SIG-M5 treated with dmso at 0.1 percent for 504 hours (cell line): ENCODE results near the gene COPS4.
A peak's percentile ranks its signal among the peaks of the same experiment; 100 is the strongest.
"Not testable (repeated sequence)": the region's sequence is repeated elsewhere in the genome, so short reads cannot be mapped to it uniquely, and the experiment has no call there.

Experiments
- DNase-seq: peaks from one replicate; lab custom pipeline; 2025; ENCODE audit not compliant: unreplicated experiment; lab: John Stamatoyannopoulos, UW

Gene COPS4

DNA sequence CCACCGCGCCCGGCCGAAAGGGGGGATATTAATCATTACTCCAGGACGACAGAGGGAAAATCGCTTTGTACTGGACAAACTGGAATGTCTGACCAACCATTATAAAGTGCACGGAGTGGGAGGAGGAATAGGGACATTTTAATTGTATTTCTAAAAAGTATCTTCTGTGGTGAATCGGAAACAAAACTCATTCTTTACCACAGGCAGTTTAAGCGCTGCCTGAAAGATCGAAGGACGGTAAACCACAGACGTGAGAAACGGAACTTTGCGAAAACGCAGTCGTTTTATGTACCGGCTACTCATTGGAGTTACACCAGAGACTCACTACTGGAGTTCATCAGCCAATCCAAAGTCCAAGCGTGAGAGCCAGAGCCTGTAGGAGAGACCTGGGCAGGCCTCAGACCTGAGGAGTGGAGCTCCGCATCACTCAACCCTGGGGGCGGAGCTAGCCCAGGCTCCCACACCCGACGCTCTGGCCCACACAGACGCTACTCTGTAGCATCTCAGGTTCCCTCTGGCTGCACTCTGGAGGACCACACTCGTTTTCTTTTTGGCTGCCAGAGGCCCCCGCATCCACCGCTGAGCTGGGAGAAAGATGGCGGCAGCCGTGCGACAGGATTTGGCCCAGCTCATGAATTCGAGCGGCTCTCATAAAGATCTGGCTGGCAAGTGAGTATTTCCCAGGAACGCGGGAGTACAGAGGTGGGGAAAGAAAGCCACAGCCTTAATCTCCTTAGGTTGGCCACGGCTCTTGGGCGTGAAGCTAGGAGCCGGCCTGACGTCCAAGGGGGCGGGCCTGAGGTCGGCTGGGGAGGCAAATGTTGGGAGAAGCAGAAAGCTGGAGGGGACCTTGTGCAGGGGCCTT lies at the start of gene COPS4:
COPS4 (plus strand) TSS at position 554 of the 865 bp plus-strand sequence; CDS start at position 596, 42 bp downstream.
- peak; percentile 100 for DNase-seq

GRCh38 chr4:82987519-82987918 lies 47.5 kb upstream of the COPS4 start:
- not testable (repeated sequence) for DNase-seq

DNA sequence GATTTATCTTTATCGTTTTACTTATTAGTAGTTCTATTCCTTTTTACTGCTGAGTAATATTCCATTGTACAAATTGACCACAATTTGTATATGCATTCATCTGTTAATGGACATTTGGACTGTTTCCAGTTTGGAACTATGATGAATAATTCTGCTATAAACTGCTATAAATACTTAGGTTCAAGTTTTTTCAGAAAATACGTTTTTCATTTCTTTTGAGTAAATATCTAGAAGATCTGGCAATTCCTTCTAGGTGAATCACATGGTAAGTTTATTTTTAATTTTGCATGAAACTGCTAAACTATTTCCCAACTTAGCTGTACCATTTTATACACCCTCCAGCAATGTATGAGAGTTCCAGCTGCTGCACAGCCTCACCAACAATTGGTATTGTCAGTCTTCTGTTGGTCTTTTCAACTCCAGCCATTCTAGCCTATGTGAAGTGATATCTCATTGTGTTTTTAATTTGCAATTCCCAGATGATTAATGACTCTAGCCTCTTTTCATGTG lies 46.6 kb upstream of the COPS4 start:
- no peak for DNase-seq

DNA sequence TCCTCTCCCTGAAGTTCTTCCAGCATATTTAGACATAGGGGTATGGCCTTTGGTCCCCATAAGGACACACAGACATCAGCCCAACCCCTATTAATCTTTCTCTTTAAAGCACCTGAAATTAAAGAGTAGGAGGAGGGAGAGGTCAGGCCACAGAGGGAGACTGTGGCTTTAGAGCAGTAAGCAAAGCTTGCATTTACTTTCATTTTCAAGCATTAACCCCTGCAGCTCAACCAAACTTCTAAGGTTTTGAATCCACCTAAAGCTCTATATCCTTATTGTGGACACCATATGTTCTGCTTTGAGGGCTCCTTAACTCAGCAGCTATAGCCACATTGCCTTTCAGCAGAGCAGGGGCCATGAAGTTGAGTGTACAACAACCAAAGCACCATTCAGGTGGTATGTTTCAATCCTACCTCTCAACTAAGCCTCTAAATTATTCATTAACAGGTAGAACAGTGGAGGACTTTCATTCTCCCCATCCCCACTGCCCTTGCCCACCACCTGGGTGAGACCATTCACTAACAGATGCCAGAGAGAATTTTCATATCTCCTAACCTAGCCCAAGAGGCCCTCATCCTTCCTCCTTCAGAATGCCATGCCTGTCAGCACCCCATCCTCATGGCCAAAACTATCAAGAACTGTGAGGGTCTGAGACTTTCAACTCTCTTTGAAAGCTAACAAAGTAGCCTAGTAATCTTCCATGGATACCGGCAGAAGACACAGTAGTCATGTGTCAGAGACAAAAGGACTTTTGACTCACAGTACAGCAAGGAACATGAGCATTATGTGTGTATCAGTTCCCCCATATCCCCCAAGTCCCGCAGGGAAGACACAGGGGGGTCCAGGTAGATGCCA lies 45.2 kb upstream of the COPS4 start:
- DNase-seq = no peak

DNA sequence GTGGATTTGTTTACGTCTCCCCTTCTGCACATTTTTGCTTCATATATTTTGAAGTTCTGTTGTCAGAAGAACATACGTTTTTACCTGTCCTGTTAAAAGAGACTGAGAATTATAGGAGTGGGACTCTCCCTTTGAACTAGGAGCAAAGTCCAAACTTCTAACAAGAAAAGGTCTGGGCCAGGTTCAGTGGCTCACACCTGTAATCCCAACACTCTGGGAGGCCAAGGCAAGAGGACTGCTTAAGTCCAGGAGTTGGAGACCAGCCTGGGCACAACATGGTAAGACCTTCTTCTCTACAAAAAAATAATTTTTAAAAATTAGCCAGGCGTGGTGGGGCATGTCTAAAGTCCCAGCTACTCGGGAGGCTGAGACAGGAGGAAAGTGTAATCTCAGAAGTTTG lies 40.1 kb upstream of the COPS4 start:
- no peak for DNase-seq

DNA sequence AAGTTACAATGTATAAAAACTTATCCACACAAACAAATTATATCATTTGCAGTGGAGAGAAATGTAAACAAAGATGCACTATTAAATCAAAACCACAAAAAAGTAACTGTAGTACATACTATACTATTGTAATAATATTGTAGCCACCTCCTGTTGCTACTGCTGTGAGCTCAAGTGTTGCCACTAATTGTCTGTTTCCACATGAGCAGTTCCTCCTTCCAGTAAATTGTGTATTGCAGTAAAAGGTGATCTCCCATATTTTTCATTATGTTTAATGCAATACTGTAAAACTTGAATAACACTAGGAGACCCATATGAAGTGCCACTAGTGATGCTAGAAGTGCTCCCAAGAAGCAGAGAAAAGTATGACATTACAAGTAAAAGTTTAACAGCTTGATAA lies 36.1 kb upstream of the COPS4 start:
- peak; percentile 20 for DNase-seq

- DNase-seq = no peak
Measured at GRCh38 chr4:83002329-83002728, 32.7 kb upstream of the COPS4 start.

- DNase-seq = not testable (repeated sequence)
Measured at GRCh38 chr4:83003044-83003791, 31.8 kb upstream of the COPS4 start.

- peak; percentile 26 for DNase-seq
Measured at GRCh38 chr4:83009529-83009928, 25.5 kb upstream of the COPS4 start.

DNA sequence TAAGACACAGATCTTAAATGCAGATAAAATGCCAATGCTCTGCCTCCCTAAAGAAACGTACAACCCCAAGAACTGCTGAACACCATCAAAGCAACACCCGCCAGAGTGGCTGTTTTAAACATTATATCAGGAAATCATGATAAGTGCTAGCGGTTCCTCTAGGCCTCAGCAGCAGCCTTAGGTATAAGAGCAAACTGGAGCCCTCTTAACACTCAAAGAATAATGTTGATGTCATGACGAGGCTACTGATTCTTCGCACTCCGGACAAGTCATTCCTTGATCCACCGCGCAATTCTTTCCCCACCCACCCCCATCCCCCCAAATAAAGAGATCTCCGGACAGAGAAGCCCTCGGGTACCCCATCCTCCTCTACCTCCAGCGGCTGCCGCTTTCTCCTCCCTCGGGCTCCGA lies 24.9 kb upstream of the COPS4 start:
- DNase-seq = no peak

DNA sequence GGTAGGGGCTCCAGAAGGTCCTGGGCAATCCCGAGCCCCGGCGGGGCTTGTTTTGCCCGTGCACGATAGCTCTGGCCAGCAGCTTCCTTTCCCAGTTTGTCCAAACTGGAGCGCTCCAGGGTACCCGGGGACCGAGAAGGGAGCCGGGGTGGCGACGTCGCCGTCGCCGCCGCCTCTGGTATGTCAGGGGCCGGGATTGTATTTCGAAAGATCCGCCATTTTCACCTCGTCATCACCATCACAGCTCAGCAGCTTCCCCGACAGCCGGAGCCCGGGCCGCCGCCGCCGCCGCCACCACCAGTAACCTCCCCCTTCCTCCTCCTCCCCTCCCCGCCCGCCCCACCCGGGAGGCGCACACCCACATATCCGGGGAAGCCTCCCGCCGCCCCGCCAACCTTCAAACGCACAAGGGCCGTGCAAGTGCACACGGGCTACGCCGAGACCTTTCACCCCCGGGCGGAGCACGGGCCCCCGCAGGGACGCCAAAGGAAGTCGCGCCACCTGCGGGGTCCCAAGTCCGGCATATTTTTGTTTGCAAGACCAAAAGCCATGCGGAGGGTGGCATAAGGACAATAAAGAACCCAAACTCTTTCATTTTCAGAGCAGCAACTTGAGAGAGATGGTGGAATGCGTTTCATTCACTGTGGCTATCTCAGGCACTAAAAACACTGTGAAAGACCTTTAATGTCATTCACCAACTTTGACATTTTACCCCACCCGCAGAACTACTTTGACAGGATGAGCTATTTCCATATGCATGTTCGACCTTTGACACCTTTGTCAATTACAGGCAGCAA lies 24.3 kb upstream of the COPS4 start, which contains the start of gene LIN54:
LIN54 (minus strand) TSS at position 302 of the 797 bp plus-strand sequence. CDS start 25,979 bp downstream, outside the sequence.
- peak; percentile 85 for DNase-seq

- DNase-seq = no peak
Measured at GRCh38 chr4:83011689-83012199, 23.2 kb upstream of the COPS4 start.

- DNase-seq = peak; percentile 48
Measured at GRCh38 chr4:83012200-83012686, 22.7 kb upstream of the COPS4 start.

- DNase-seq = peak; percentile 95
Measured at GRCh38 chr4:83012687-83013419, 22.1 kb upstream of the COPS4 start.

- no peak for DNase-seq
Measured at GRCh38 chr4:83013420-83013867, 21.5 kb upstream of the COPS4 start.

- no peak for DNase-seq
Measured at GRCh38 chr4:83013902-83014301, 21.1 kb upstream of the COPS4 start.

DNA sequence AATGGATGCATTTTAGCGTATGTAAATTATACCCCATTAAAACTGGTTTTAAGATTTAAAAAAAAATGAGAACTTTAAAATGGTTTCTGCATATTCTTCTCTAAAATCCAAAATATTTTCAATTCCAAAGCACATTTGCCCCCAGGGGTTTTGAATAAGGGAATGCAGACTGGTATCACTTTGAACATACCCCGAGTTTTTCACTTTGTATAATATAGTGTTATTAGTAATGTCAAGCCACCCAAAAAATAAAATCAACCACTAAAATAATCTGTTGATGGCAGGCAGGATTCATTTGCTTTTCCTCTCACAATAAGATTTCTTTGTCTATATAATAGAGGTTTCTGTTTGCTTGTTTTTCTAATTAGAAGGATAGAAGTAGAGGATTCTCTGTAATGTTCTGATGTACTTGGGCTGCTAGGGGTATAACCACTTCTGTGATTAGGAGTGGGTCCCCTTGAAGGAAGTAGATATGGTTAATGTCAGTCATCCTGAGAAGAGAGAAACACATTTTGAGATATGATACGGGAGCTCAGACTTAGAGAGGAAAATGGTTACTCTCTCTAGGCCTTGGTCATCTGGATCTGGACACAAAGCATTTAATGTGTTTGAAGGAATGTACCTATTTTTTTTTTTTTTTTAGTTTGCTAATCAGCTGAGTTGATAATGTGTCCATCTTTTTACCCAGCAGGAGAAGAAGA lies 15.0 kb upstream of the COPS4 start:
- no peak for DNase-seq

DNA sequence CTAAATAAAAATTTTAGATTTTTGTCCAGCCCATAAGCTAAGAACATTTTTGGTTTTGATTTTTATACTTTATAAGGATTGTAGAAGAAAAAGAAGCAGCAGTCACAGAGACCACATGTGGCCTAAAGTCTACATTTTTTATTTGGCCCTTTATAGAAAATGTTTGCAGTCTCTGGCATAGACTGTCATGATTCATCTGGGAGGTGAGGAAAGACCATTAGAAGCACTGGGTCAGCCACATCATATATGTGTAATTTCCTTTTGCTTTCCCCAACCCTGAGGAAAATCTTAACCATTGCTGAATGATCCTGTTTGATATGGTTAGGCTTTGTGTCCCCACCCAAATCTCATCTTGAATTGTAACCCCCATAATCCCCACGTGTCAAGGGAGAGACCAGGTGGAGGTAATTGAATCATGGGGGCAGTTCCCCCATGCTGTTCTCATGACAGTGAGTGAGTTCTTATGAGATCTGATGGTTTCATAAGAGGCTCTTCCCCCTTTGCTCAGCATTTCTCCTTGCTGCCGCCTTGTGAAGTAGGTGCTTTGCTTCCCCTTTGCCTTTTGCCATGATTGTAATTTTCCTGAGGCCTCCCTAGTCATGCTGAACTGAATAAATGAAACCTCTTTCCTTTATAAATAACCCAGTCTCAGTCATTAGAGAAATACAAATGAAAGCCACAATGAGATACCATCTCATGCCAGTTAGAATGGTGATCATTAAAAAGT lies 12.1 kb upstream of the COPS4 start:
- DNase-seq = no peak
